Neutrophil (primary cell): ENCODE data around the gene CFAP69.

Source experiments
- H3K27ac ChIP-seq: fragments of 200-600 bp; sonication (generic); 2 replicates; pipeline ENCODE4 v1.5.1; 2016; ENCODE audit warnings: mild to moderate bottlenecking, moderate library complexity
- H3K27me3 ChIP-seq: fragments of 200-600 bp; sonication (generic); 2 replicates; pipeline ENCODE4 v1.6.0; 2016; ENCODE audit warnings: mild to moderate bottlenecking
- H3K36me3 ChIP-seq: fragments of 200-600 bp; sonication (generic); 2 replicates; pipeline ENCODE4 v1.5.1; 2017
- H3K4me1 ChIP-seq, 2 experiments: fragments of 200-600 bp in 1 of 2; sonication (generic) in 1 of 2; 1 replicate in 1 of 2; 2 replicates in 1 of 2; pipeline versions ENCODE4 v1.5.1 to v1.6.1; 2013 to 2016; ENCODE audit warnings: low read depth in 1 of 2, low read length in 1 of 2, mild to moderate bottlenecking in 1 of 2, moderate library complexity in 1 of 2; ENCODE audit not compliant: control insufficient read depth in 1 of 2, insufficient read depth in 1 of 2
- H3K4me3 ChIP-seq, 2 experiments: fragments of 200-600 bp in 1 of 2; sonication (generic) in 1 of 2; 1 replicate in 1 of 2; 2 replicates in 1 of 2; pipeline ENCODE4 v1.5.1; 2013 to 2016; ENCODE audit warnings: low read depth in 1 of 2, low read length in 1 of 2, mild to moderate bottlenecking in 1 of 2, moderate library complexity in 1 of 2
- H3K9me3 ChIP-seq: fragments of 200-600 bp; sonication (generic); 2 replicates; pipeline ENCODE4 v1.5.1; 2016
- CTCF ChIP-seq: fragments of 200-600 bp; sonication (generic); IDR thresholded peaks from 2 replicates; pipeline ENCODE4 v1.5.1; 2016; ENCODE audit warnings: antibody characterized with exemption

CFAP69 gene

GRCh38 chr7:90271753-90272152, 26.8 kb downstream of the CFAP69 start:
- no peaks in the 10 kb centered on the region for H3K9me3 ChIP-seq
- no peak overlapping the region for H3K27ac ChIP-seq
- H3K27me3 ChIP-seq = no peaks in the 10 kb centered on the region
- no peaks in the 10 kb centered on the region for H3K36me3 ChIP-seq
- H3K4me1 ChIP-seq = peaks cover 0 to 3% of the 10 kb centered on the region in 2 experiments
- no peak overlapping the region for H3K4me3 ChIP-seq
- TF ChIP-seq CTCF = no peak

GRCh38 chr7:90272242-90272641, 27.3 kb downstream of the CFAP69 start:
- no peak for TF ChIP-seq CTCF
- Histone ChIP-seq H3K36me3 (no peaks in the 10 kb centered on the region), H3K4me1 (no peaks in the 10 kb centered on the region), H3K9me3 (no peaks in the 10 kb centered on the region), H3K27ac (no peak overlapping the region), H3K4me3 (no peak overlapping the region), H3K27me3 (no peaks in the 10 kb centered on the region)

- Histone ChIP-seq H3K9me3 (no peaks in the 10 kb centered on the region), H3K27ac (no peak overlapping the region), H3K4me3 (no peak overlapping the region), H3K36me3 (no peaks in the 10 kb centered on the region), H3K4me1 (no peaks in the 10 kb centered on the region), H3K27me3 (no peaks in the 10 kb centered on the region)
- no peak for TF ChIP-seq CTCF
Observed at GRCh38 chr7:90274161-90274560, 29.2 kb downstream of the CFAP69 start.

- Histone ChIP-seq H3K27me3 (no peaks in the 10 kb centered on the region), H3K36me3 (no peaks in the 10 kb centered on the region), H3K4me1 (no peaks in the 10 kb centered on the region), H3K9me3 (no peaks in the 10 kb centered on the region), H3K4me3 (no peak overlapping the region), H3K27ac (no peak overlapping the region)
- no peak for TF ChIP-seq CTCF
Observed at GRCh38 chr7:90276033-90276728, 31.2 kb downstream of the CFAP69 start.

- H3K27me3 ChIP-seq = no peaks in the 10 kb centered on the region
- H3K4me3 ChIP-seq = no peak overlapping the region
- H3K27ac ChIP-seq = no peak overlapping the region
- peaks cover 46 to 59% of the 10 kb centered on the region in 2 experiments for H3K4me1 ChIP-seq
- peaks cover 5% of the 10 kb centered on the region for H3K9me3 ChIP-seq
- no peak for TF ChIP-seq CTCF
- no peaks in the 10 kb centered on the region for H3K36me3 ChIP-seq
Observed at GRCh38 chr7:90288154-90288553, 43.2 kb downstream of the CFAP69 start.
